ENCODE data around the gene PTPN7.

GRCh38 chr1:202110977-202111376 is 49.4 kb downstream of the PTPN7 start:
- TF ChIP-seq SUZ12 (IDR thresholded peaks at IDR 0.05; ENCODE audit: extremely low read depth, insufficient read depth, insufficient read length) (no peak), YY1 (IDR thresholded peaks at IDR 0.05; ENCODE audit: insufficient read depth, insufficient read length) (no peak)

All from NT2/D1 (cell line).